Astrocyte of the cerebellum (primary cell): ENCODE results near the gene FBXO3.
"Not testable (repeated sequence)": the region's sequence is repeated elsewhere in the genome, so short reads cannot be mapped to it uniquely, and the experiment has no call there.

ENCODE experiments used
- DNase-seq: peaks from one replicate; pipeline ENCODE4 v3.0.0-alpha.2; 2011; ENCODE audit warnings: low read depth
- H3K4me3 ChIP-seq: 2 replicates; pipeline ENCODE4 v1.5.1; 2011; ENCODE audit warnings: mild to moderate bottlenecking, low read depth, low read length, moderate library complexity
- CTCF ChIP-seq: IDR thresholded peaks from 2 replicates; pipeline ENCODE4 v1.5.1; 2012; ENCODE audit warnings: low read length, low read depth, moderate library complexity, mild to moderate bottlenecking; ENCODE audit errors: missing control alignments
- in situ Hi-C: cut with HindIII; loops from 2 replicates; pipeline ENCODE4 v1.10.0; 2017; ENCODE audit warnings: low sequenced_read_pairs

Gene FBXO3

GRCh38 chr11:33801821-33802193 lies 27.5 kb upstream of the FBXO3 start:
- no peak for TF ChIP-seq CTCF
- in situ Hi-C loops = no loop called here
- H3K4me3 ChIP-seq = peak overlapping the region; percentile 40
- DNase-seq = no peak

GRCh38 chr11:33797879-33798278 lies 23.6 kb upstream of the FBXO3 start:
- DNase-seq = no peak
- no peak for TF ChIP-seq CTCF
- in situ Hi-C loops = no loop called here
- H3K4me3 ChIP-seq = no peak overlapping the region

- H3K4me3 ChIP-seq = no peak overlapping the region
- in situ Hi-C loops = no loop called here
- no peak for TF ChIP-seq CTCF
- no peak for DNase-seq
Measured at GRCh38 chr11:33790040-33790439, 15.7 kb upstream of the FBXO3 start.

GRCh38 chr11:33788095-33788494 lies 13.8 kb upstream of the FBXO3 start:
- DNase-seq, in situ Hi-C loops, H3K4me3 ChIP-seq: not testable (repeated sequence)

DNA sequence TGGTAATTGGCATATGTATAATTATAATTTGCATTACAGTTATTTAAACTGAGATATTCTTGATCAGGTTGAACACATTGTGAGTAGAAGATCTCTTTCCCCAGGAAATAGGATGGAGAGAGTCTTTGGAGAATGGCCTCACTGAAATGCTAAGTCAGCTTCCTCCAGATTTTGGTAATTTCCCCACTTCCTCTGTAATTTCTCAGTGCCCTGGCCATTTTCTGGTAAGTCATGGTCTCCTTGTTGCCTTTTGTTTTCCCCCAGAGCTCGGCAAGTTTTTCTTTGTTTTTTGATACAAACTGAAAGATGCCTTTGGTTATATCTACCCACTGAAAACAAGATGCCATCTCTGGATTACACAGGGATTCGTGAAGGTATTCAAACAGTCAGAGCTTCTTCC lies 12.8 kb upstream of the FBXO3 start:
- TF ChIP-seq CTCF = no peak
- in situ Hi-C loops = no loop called here
- H3K4me3 ChIP-seq = no peak overlapping the region
- no peak for DNase-seq

DNA sequence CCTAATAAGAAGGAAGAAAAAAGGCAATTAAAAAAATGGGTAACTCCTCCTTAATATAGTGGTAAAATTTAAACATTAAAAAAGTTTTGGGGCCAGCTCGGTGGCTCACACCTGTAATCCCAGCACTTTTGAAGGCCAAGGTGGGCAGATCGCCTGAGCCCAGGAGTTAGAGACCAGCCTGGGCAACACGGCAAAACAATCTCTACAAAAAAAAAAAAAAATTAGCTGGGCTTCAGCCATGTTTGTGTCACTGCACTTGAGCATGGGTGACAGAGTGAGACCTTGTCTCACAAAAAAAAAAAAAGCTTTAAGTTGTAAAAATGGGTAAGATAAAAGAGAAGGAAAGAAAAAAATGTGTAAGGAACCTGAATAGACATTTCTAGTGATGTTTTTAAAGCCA lies 11.3 kb upstream of the FBXO3 start:
- H3K4me3 ChIP-seq = no peak overlapping the region
- no peak for DNase-seq
- no peak for TF ChIP-seq CTCF
- in situ Hi-C loops = no loop called here

- H3K4me3 ChIP-seq = no peak overlapping the region
- no peak for TF ChIP-seq CTCF
- DNase-seq = peak; percentile 83
- in situ Hi-C loops = no loop called here
Measured at GRCh38 chr11:33779849-33780528, 5.7 kb upstream of the FBXO3 start.
